ENCODE data around the gene TBR1.

TBR1 gene

DNA sequence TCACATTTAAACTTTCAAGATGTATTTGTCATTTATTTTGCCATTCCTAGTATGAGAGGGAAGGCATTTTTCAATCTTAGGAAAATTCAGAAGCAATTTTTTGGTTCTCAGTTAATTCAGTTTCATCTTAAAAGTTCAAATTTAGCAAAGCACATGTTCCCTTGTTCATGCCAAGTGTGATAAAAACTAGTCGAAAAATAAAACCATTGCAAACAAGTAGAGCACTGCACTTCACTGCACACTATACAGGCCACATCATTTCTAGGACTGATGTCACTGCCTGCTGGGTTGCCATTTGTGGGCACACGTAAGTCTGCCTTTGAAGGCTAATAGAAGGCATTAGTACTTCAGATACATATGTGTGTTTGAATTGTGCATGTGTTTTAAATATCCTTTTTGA is 14.3 kb downstream of the TBR1 start:
- no peak for DNase-seq

DNA sequence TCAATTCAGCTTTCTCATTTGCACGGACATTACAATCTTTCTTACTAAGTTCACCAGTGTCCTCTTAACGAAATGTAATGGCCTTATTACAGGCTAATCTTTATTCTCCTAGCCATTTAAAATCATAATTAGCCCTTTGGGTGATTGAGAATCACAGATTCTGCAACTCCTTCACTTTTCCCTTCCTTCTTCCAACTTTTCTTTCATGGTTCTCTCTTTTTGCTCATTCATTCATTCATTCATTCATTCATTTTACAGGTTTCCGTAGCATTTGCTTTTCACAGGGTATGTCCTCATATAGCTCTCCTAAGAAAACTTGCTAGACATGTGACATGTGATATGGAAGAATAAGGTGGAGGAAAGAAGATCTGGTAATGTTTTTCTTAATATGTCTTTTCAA is 16.0 kb downstream of the TBR1 start:
- no peak for DNase-seq

DNA sequence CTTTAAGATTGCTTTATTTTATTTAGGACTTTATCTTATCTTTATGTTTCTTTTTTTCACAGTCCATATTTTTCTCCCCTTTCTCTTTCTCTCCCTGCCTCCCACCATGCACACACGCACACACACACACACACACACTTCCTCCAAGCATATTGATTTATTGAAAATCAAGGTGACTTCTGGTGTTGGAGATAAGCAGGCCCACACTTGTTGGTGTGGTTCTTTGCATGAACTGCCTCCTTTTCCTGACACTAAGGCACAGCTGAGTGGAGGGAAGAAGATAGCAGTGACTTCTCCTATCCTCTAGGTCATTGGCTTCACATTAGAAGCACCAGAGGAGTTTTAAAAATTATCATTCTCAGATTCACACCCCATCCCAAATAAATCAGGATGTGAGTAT is 18.0 kb downstream of the TBR1 start:
- no peak for DNase-seq

DNA sequence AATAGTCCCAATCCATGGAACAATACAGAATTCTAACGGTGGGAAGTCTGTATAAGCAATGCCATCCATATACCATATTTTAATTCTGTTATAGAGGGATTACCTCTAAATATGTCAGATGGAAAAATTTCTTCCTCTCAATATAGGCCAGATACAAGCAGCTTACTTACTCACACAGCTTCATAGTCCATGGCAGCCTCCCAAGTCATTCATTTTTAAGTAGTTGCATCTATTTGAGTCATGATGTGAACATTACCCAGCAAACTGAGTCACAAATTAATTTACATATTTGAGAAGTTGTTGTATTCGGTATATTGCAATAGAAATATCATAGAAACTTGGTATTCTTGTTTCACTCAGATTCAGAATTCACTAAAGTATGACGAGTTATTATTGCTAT is 20.3 kb downstream of the TBR1 start:
- no peak for DNase-seq

DNA sequence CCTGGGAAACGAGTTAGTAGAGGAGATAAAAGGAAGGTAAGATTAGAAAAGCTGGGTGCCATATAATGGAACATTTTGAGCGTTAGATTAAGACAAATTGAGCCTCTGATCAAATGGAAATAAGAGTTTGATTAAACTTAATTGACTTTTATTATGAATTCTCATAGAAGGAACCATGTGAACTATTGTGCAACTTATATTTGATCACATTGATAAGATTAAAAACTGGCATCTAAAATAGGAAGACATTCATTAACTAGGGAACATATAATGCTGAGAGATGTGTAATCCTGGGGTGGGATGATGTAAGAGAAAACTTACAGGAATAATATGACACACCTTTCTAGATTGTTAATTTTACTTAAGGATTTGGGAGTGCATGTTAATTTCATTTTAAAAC is 22.5 kb downstream of the TBR1 start:
- DNase-seq, result no peak

DNA sequence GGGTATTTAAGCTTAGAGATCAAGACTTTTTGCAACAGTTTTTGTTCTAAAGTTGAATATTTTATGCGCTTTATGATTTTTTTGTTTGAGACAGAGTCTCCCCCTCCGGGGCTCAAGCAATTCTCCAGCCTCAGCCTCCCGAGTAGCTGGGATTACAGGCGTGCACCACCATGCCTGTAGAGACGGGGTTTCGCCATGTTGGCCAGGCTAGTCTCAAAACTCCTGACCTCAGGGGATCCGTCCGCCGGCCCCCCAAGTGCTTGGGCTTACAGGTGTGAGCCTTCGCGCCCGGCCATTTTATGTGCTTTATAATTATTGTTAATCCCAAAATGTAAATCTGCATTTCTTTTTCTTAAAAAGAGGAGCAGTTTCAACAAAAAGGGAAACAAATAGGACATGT is 29.0 kb downstream of the TBR1 start:
- no peak for DNase-seq

DNA sequence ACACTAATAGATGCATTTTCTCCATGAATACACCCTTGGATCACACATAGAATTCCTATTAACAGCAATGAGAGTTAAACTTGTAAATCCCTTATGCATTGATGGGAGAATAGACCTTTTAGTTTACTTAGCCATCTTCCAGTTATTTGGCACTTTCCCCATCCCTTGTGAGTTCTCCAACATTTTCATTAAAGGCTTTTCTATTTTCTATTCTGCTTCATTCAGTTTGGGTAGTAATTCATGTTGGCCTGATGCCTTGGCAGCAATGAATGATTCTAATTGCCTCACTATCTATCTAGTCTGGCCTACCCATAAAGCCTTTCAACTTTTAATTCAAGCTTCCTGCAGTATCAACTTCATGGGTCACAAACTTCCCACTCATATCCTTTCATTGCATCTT is 32.3 kb downstream of the TBR1 start:
- DNase-seq, result no peak

DNA sequence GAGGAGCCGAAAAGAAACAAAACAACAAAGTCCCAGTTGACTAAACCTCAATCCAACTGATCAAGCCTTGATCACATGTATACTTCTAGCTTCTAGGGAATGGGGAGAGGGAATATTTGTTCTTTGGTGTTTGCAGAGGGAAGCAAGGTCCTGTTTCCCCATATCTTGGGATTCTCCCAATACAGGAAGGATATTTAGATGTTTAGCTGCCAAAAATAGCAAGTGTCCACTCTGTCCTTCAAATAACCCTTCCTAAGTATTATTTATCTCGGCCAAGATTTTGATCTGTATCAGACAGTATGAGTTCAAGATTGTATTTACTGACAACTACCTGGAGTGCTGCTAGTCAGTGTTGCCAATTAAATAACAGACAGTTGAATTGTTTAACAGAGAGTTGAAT is 55.5 kb downstream of the TBR1 start:
- DNase-seq, result no peak

DNA sequence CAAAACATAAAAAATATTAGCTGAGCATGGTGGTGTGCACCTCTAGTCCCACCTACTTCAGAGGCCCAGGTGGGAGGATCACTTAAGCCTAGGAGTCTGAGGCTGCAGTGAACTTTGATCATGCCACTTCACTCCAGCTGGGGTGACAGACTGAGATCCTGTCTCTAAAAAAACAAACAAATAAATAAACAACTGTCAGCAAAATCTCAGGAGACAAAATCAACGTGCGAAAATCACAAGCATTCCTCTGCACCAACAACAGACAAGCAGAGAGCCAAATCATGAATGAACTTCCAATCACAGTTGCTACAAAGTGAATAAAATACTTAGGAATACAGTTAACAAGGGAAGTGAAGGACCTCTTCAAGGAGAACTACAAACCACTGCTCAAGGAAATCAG is 58.8 kb downstream of the TBR1 start:
- no peak for DNase-seq
